HTERT RPE-1 (cell line): Measurements from ENCODE around the gene STX18.
"Not testable (repeated sequence)": the region's sequence is repeated elsewhere in the genome, so short reads cannot be mapped to it uniquely, and the experiment has no call there.

Experiments used
- in situ Hi-C: fragments of 300-500 bp; cut with MboI; formaldehyde crosslinking; loops from 4 replicates; pipeline ENCODE4 v1.14.3; 2020; ENCODE audit warnings: low sequenced_read_pairs

Gene STX18

DNA sequence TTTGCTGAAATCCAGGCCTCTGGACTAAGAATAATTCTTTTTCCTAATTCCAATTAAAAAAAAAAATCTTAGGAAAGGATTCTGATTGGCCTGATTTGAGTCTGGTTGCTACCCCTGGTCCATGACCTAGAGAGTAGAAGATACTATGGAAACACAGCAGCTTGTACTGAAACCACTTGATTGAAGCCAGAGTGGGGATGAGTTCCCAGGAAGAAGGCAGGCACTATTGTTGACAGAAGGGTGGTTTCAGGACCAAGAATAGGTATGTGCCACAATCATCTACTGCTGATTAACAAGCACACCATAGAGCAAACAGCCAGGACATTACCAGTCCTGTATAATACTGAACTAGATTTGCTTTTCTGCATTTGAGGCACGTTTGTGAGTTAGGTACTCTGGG, 29.6 kb downstream of the STX18 start:
- in situ Hi-C loops = no loop called here

- in situ Hi-C loops = not testable (repeated sequence)
Observed at GRCh38 chr4:4510641-4511040, 31.2 kb downstream of the STX18 start.

GRCh38 chr4:4509521-4509920, 32.3 kb downstream of the STX18 start:
- in situ Hi-C loops = no loop called here

DNA sequence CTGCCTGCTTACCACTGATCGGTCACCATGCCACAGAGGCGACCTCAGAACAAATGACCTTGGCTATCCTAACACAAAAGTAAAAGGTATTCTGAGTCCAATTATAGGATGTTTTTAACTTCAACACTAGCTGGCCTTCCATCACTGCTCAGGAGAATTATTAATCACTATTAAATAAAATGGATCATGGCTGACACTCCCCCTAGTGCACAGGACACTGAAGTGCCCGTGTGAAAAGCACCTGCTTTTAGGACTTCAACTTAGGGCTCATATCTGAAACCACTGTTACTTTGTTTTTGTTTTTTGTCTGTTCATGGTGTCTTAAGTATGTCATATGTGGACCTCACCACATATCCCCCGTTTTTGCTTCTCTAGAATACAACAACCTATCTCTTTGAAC, 33.9 kb downstream of the STX18 start:
- in situ Hi-C loops = no loop called here

DNA sequence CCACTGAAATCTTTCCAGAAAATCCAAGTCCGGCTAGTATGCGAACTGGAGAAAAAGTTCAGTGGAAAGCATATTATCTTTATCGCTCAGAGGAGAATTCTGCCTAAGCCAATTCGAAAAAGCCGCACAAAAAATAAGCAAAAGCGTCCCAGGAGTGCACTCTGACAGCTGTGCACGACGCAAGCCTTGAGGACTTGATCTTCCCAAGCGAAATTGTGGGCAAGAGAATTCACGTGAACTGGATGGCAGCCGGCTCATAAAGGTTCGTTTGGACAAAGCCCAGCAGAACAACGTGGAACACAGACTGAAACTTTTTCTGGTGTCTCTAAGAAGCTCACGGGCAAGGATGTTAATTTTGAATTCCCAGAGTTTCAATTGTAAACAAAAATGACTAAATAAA, 34.4 kb downstream of the STX18 start:
- in situ Hi-C loops = no loop called here

DNA sequence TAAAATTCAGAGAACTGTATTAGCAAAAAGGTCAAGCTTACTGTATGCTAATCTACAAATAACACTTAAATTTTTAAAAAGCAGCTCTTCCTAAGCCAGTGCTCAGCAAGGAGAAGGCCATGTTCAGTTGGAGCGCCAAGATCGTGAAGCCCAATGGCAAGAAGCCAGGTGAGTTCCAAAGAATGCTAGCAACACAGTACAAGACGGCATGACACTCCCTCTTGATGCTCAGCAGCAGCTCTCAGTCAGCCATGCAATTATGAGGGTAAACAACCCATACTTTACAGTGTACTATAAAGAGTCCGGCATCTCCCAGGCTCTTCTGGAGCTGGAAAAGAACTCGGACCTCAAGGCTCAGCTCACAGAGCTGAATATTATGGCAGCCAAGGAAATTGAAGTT, 34.9 kb downstream of the STX18 start:
- in situ Hi-C loops = no loop called here

DNA sequence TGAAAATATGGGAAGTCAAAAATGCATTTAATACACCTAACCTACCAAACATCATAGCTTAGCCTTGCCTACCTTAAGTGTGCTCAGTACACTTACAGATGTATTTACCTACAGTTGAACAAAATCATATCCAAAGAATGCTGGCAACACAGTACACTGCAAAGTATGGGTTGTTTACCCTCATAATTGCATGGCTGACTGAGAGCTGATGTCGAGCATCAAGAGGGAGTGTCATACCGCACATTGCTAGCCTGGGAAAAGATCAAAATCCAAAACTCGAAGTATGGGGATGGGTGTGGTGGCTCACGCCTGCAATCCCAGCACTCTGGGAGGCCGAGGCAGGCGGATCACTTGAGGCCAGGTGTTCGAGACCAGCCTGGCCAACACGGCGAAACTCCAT, 36.6 kb downstream of the STX18 start:
- in situ Hi-C loops = not testable (repeated sequence)

DNA sequence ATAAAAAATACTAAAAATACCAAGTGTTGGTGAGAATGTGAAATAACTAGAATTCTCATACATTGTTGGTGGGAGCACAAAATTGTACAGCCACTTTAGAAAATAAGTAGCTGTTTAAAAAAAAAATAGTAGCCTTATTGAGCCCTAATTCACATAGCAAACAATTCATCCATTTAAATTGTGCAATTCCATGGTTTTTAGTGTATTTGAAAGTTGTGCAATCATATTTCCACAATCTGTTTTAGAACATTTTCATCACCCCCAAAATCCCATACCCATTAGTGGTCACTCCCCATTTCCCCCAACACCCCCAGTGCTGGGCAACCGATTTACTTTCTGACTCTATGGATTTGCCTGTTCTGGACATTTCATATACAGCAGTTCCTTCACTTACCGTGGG, 37.1 kb downstream of the STX18 start:
- in situ Hi-C loops = no loop called here

DNA sequence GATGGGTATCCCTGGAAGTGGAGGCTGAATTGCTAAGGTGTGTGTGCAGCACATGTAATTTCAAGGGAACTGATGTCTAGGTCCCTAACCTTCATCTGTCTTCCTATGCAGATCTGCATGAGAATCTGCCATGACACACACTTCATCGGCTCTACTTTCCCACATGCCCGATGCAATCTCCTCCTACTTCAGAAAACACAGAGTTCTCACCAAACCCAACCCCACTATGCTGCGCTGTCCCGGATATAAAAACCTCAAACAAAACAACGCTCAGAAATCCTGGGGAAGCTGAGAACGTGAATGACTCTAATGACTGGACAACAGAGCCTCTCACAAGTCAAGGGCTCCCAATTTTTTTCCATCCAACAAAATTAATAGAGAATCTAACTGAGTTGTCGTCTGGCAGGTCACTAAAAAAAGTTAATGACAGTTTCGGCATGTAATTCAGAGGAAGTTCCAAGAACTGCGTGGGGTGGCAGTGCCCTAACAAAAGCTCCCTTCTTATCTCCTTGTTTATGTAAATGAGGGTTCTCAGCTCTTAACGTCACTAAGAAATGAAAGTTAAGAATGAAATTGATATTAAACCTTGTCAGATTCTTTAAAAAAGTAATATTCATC, 39.0 kb downstream of the STX18 start:
- in situ Hi-C loops = no loop called here

DNA sequence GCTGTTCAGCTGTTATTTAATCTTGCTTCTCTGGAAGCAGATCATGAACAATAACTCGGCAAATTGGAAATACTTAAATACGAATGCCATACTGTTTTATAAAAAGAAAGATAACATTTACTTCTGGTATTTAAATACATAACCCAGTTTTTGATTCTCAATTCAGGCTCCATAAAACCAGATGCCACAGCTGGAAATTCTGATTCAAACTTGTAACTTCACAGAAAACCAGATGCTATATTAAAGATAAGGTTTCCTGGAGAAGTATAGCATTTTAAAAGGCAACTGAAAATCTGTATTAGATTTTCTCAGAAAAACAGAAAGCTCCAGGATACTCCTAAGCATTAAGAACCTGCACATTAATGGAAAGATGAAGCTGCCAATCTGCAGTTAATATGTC, 40.2 kb downstream of the STX18 start:
- in situ Hi-C loops = no loop called here

GRCh38 chr4:4499438-4500123, 42.3 kb downstream of the STX18 start:
- in situ Hi-C loops = no loop called here

GRCh38 chr4:4496592-4497372, 45.1 kb downstream of the STX18 start:
- in situ Hi-C loops = no loop called here

DNA sequence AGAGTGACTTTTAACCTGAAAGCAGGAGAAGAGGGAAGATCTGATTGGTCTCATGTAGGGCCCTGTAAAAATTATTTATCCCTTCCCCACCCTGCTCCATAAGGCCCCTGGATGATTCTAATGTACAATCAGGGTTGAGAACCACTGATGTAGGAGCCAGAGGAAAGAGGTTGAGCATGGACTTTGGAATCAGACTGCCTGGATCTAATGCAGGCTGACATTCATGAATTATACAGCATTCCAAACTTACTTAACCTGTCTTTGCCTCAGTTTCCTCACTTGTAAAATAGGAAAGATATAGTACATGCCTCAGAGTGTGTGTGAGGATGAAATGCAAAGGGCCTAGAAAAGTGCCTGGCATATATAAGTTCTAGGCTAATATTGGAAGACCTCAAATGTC, 47.0 kb downstream of the STX18 start:
- in situ Hi-C loops = no loop called here

DNA sequence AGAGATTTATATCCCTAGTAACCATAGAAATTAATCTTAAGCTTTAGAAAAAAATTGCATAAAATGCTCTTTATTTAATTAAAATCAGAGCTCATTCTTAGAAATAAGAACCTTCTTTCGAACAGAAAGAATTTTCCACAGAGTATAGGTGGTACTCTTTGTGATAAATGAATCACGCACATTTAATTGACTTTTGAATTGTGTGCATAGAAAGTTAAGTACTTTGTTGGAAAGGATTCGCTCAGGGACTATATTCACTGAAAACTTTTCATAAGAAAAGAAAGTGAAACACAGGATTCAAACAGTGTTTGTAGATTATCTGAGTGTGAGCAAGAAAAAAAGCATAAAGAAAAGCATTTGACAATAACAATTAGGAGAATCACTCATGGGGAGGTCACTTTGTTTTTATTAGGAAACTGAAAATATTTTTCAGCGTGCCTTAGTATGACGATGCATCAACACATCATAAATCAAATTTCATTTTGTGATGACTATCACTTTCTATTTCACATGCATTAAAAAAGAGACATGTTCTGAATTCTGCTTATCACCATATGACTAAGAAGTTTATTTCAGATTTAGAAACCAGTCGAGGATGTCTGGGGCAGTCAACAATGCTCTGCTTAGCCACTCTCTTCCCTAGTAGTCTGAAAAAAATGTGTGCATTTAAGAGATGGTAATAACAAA, 49.5 kb downstream of the STX18 start:
- in situ Hi-C loops = no loop called here

- in situ Hi-C loops = no loop called here
Observed at GRCh38 chr4:4491396-4491893, 50.4 kb downstream of the STX18 start.

DNA sequence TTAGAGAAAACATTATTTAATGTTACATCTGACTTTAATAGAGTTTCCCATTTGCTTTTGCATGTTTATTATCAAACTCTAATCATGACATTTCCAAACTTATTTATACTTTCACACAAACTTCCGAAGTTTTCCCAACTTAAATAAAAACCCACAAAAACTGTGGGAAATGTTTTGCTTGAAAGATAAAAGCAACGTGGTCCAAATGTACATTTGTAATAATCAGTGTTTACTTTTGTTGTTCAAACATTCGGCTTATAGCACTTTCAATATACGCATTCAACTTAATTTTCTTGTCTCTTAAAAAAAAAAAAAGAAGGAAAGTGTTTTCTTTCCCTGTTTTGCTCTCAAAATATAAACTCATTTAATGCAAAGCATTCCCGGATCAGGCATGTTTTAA, 51.0 kb downstream of the STX18 start:
- in situ Hi-C loops = no loop called here

GRCh38 chr4:4490041-4490440, 51.8 kb downstream of the STX18 start:
- in situ Hi-C loops = no loop called here

DNA sequence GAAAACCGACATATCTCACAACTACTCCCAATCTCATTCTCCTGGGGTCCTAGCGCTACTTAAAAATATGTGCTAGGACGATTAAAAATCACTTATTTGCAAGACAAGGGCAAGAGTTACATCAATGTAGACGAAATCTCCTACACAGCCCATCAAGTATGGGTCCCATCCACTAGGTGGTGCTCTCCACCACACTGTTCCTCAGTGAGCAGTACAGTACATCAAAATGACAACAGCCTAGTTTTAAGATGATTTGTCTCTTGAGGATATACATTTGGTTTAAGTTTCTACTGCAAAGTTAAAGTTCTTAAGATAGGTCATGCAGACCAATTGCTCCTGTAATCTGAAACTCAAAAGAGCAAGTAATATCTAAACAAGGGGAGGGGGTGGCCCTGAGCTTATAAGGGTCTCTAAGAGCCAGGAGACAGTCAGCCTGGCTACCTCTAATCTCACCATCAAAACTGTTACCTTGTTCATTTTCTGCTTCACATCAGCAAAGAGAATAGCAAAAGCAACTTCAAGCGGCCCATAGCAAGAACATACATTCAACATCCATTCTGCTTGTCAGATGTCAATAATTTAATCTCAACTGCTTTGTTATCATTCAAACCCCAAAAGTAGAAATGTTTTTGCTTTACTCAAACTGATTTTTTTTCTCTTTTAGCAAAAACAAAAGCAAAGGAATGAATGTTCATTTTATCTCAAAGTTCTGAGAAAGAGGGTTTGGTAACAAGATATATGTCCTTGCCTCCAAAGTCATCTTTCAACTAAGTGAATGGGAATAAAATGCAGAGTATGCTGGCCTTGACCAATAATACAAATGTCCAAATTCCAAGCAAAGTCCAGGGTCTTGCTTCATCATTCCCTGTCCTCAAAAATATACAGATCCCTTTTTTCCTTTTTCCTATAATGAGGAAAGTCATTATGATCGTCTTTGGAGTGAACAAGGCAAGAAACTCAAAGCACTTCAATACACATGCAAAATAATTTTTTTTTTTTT, 53.1 kb downstream of the STX18 start:
- in situ Hi-C loops = no loop called here

DNA sequence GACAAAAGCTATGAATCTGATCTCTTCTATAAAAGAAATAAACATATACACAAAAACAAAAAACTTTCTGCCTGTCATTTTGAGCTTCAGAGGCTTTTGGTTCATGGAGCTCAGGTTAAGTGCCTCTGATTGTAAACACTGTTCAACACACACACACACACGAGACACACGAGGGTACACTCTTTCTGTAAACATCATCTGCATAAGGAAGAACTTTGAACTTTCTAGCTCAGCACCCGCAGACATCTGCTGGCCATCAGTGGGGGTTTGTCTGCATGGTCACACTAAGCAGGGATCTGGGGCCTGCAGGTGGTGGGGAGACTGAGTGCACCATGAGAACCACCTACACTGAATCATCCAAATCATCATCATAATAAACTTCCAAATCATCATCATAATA, 54.9 kb downstream of the STX18 start:
- in situ Hi-C loops = no loop called here

- in situ Hi-C loops = no loop called here
Observed at GRCh38 chr4:4485806-4486205, 56.0 kb downstream of the STX18 start.
